ENCODE data around the gene CYFIP1.

Gene CYFIP1

GRCh38 chr15:22915866-22916515 lies 64.2 kb downstream of the CYFIP1 start:
- DNase-seq = no peak

GRCh38 chr15:22913646-22914380 lies 66.4 kb downstream of the CYFIP1 start:
- DNase-seq = no peak

- DNase-seq = no peak
Observed at GRCh38 chr15:22912256-22912655, 67.9 kb downstream of the CYFIP1 start.

GRCh38 chr15:22911306-22911705 lies 68.9 kb downstream of the CYFIP1 start:
- no peak for DNase-seq

- no peak for DNase-seq
Observed at GRCh38 chr15:22908830-22909229, 71.3 kb downstream of the CYFIP1 start.

GRCh38 chr15:22907161-22907950 lies 72.8 kb downstream of the CYFIP1 start:
- no peak for DNase-seq

- peak; percentile 81 for DNase-seq
Observed at GRCh38 chr15:22904736-22905135, 75.4 kb downstream of the CYFIP1 start.

GRCh38 chr15:22903961-22904534 lies 76.1 kb downstream of the CYFIP1 start:
- peak; percentile 78 for DNase-seq

GRCh38 chr15:22903427-22903826 lies 76.7 kb downstream of the CYFIP1 start:
- no peak for DNase-seq

GRCh38 chr15:22902981-22903380 lies 77.2 kb downstream of the CYFIP1 start:
- DNase-seq = no peak

GRCh38 chr15:22902578-22902977 lies 77.6 kb downstream of the CYFIP1 start:
- no peak for DNase-seq

GRCh38 chr15:22902046-22902445 lies 78.1 kb downstream of the CYFIP1 start:
- peak; percentile 57 for DNase-seq

- DNase-seq = no peak
Observed at GRCh38 chr15:22895465-22896190, 84.5 kb downstream of the CYFIP1 start.

GRCh38 chr15:22893881-22894280 lies 86.3 kb downstream of the CYFIP1 start:
- no peak for DNase-seq

GRCh38 chr15:22893081-22893480 lies 87.1 kb downstream of the CYFIP1 start:
- no peak for DNase-seq

GRCh38 chr15:22892333-22892732 lies 87.8 kb downstream of the CYFIP1 start:
- DNase-seq = no peak

- DNase-seq = no peak
Observed at GRCh38 chr15:22891426-22892210, 88.5 kb downstream of the CYFIP1 start.

GRCh38 chr15:22890296-22890695 lies 89.9 kb downstream of the CYFIP1 start:
- DNase-seq = no peak

- no peak for DNase-seq
Observed at GRCh38 chr15:22889146-22889818, 90.9 kb downstream of the CYFIP1 start.

- DNase-seq = no peak
Observed at GRCh38 chr15:22888120-22888859, 91.9 kb downstream of the CYFIP1 start.

Measured in NCI-H2171 (cell line).